A549 (cell line): ENCODE results near the gene AUH.

Experiments
- CTCF ChIP-seq: fragments of >200 bp; sonication (Bioruptor Twin); formaldehyde crosslinking; IDR thresholded peaks from 3 replicates; pipeline ENCODE4 v1.5.1; 2016
- MAX ChIP-seq: IDR thresholded peaks from 2 replicates; pipeline ENCODE4 v1.6.1; 2012
- REST ChIP-seq: fragments of 200-600 bp; sonication (generic); IDR thresholded peaks from 2 replicates; pipeline ENCODE4 v1.6.1; 2016; ENCODE audit warnings: antibody characterized with exemption, mild to moderate bottlenecking, moderate library complexity
- SREBF2 ChIP-seq: fragments of 450-650 bp; IDR thresholded peaks from 2 replicates; pipeline ENCODE4 v1.6.1; 2014; ENCODE audit warnings: mild to moderate bottlenecking, moderate library complexity
- TF ChIP-seq, protein P1 (sequence below): IDR thresholded peaks from 2 replicates; pipeline ENCODE4 v1.6.1; 2012; ENCODE audit warnings: low read depth, borderline replicate concordance

GRCh38 chr9:91248707-91249106 lies 113.0 kb downstream of the AUH start:
- TF ChIP-seq, protein P1, sequence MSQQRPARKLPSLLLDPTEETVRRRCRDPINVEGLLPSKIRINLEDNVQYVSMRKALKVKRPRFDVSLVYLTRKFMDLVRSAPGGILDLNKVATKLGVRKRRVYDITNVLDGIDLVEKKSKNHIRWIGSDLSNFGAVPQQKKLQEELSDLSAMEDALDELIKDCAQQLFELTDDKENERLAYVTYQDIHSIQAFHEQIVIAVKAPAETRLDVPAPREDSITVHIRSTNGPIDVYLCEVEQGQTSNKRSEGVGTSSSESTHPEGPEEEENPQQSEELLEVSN, result no peak
- TF ChIP-seq CTCF (no peak), MAX (no peak), SREBF2 (no peak), REST (no peak)
